PC-3 (cell line): ENCODE results near the gene ATG4A. TPM values are rescaled to one million over a fixed set of nuclear protein-coding genes. Genes with fewer than 3 reads are reported as not detected.

Experiments
- ATAC-seq: fragments of 200-7000 bp; cut with Tn5 transposase; 2 replicates; pipeline ENCODE4 v1.9.1; 2020; ENCODE audit warnings: mild to moderate bottlenecking, moderate library complexity
- BruUV-seq: library from RNA; stranded (reverse); fragments of 400-500 nt; replicated peaks from 2 replicates; lab custom pipeline; 2021; lab: Mats Ljungman, UMichigan
- CTCF ChIA-PET: fragments of 300-600 bp; sonication (Branson Sonifier 250); formaldehyde crosslinking; loops from one replicate; lab custom pipeline; 2022; ENCODE audit warnings: antibody characterized with exemption; lab: Charles Lee
- POLR2A ChIA-PET: fragments of 300-600 bp; sonication (Branson Sonifier 250); formaldehyde crosslinking; loops from one replicate; lab custom pipeline; 2022; ENCODE audit warnings: antibody characterized with exemption; ENCODE audit not compliant: unreplicated experiment; lab: Charles Lee
- DNase-seq: peaks from one replicate; pipeline ENCODE4 v3.0.0-alpha.2; 2015
- H2AFZ ChIP-seq: fragments of 300-600 bp; sonication (generic); 2 replicates; pipeline ENCODE4 v1.6.0; 2016; ENCODE audit warnings: antibody characterized with exemption, low read length
- H3F3A ChIP-seq: fragments of 300-600 bp; sonication (generic); one replicate; pipeline ENCODE4 v1.6.0; 2017; ENCODE audit warnings: antibody characterized with exemption, low read length, control low read depth, mild to moderate bottlenecking; ENCODE audit not compliant: unreplicated experiment
- H3K27ac ChIP-seq: fragments of 300-600 bp; sonication (generic); 2 replicates; pipeline ENCODE4 v1.5.1; 2016; ENCODE audit warnings: mild to moderate bottlenecking, low read length
- H3K27me3 ChIP-seq: fragments of 300-600 bp; sonication (generic); 2 replicates; pipeline ENCODE4 v1.6.1; 2016; ENCODE audit warnings: low read length, mixed read lengths
- H3K36me3 ChIP-seq: fragments of 300-600 bp; sonication (generic); 2 replicates; pipeline ENCODE4 v1.6.1; 2016; ENCODE audit warnings: low read depth, mixed run types, low read length, mixed read lengths
- H3K4me1 ChIP-seq: fragments of 300-600 bp; sonication (generic); 2 replicates; pipeline ENCODE4 v1.5.1; 2016; ENCODE audit warnings: low read length; ENCODE audit not compliant: insufficient read depth
- H3K4me2 ChIP-seq: fragments of 300-600 bp; sonication (generic); 2 replicates; pipeline ENCODE4 v1.6.0; 2016; ENCODE audit warnings: low read length
- H3K4me3 ChIP-seq: fragments of 300-600 bp; sonication (generic); 2 replicates; pipeline ENCODE4 v1.5.1; 2016; ENCODE audit warnings: mild to moderate bottlenecking, low read length, mixed read lengths
- H3K79me2 ChIP-seq: fragments of 300-600 bp; sonication (generic); 2 replicates; pipeline ENCODE4 v1.6.1; 2017; ENCODE audit warnings: low read length, mixed read lengths
- H3K9ac ChIP-seq: fragments of 300-600 bp; sonication (generic); 2 replicates; pipeline ENCODE4 v1.6.0; 2016; ENCODE audit warnings: mild to moderate bottlenecking, low read length
- H3K9me2 ChIP-seq: fragments of 300-600 bp; sonication (generic); replicated peaks from 2 replicates; pipeline ENCODE4 v1.6.1; 2016; ENCODE audit warnings: mixed run types, low read length, mixed read lengths
- H3K9me3 ChIP-seq: fragments of 300-600 bp; sonication (generic); 2 replicates; pipeline ENCODE4 v1.6.1; 2016; ENCODE audit warnings: low read length, mixed read lengths
- H4K20me1 ChIP-seq: fragments of 300-600 bp; sonication (generic); 2 replicates; pipeline ENCODE4 v1.6.1; 2016; ENCODE audit warnings: low read length, mixed read lengths
- CTCF ChIP-seq: fragments of 300-600 bp; sonication (generic); conservative IDR thresholded peaks from 2 replicates; pipeline ENCODE4 v1.5.1; 2017; ENCODE audit warnings: antibody characterized with exemption, low read depth, mild to moderate bottlenecking, low read length
- EZH2 ChIP-seq: fragments of 300-600 bp; sonication (generic); IDR thresholded peaks from one replicate; pipeline ENCODE4 v1.6.1; 2017; ENCODE audit warnings: antibody characterized with exemption, mild to moderate bottlenecking, low read length; ENCODE audit not compliant: unreplicated experiment
- EZH2phosphoT487 ChIP-seq: fragments of 300-600 bp; sonication (generic); IDR thresholded peaks from 2 replicates; pipeline ENCODE4 v1.6.1; 2018; ENCODE audit warnings: mild to moderate bottlenecking, antibody characterized with exemption, low read length, borderline replicate concordance
- intact Hi-C: fragments of 100-400 bp; cut with micrococcal nuclease; formaldehyde crosslinking; loops from 2 replicates; pipeline ENCODE4 v1.9.0; 2023
- total RNA-seq: library from RNA; depleted of rRNA; stranded (reverse); fragments of >200 nt; gene quantifications from 2 replicates; pipeline ENCODE4 v1.2.3, GENCODE V29; 2014

Gene ATG4A
- total RNA-seq, 1 experiment from 2014 or later: 15.0 TPM

DNA sequence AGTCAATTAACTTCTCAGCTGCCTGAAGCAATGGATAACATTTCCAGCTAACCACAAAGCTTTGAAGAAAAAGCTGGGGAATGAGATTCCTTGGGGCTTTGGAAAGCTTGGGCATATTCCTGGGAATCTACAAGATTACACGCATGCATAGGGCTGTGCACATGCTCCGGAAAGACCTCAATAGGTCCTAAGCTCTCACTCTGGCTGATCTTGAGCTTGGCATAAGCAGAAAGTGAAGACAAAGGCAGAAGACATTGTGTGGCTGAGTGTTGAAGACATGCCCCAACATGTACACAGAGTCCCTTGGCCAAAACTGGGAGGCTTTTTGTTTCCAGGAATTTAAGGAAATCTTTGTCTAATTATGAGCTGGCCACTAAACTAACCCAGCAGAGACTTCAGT lies 31.2 kb downstream of the ATG4A start:
- H3K79me2 ChIP-seq: no peaks in the 10 kb centered on the region
- H3K4me3 ChIP-seq: no peak overlapping the region
- H3K9ac ChIP-seq: no peak overlapping the region
- H4K20me1 ChIP-seq: no peaks in the 10 kb centered on the region
- peaks cover 5% of the 10 kb centered on the region; the same call in 1 of the 2 replicates for H3K36me3 ChIP-seq
- no peaks in the 10 kb centered on the region for H3K27me3 ChIP-seq
- no peak for ATAC-seq
- no peak overlapping the region for H3K4me2 ChIP-seq
- no peaks in the 10 kb centered on the region for H3K9me3 ChIP-seq
- ChIA-PET CTCF (no interaction called here), POLR2A (no interaction called here)
- H3K4me1 ChIP-seq: no peaks in the 10 kb centered on the region
- BruUV-seq: no TSS peak
- no peaks in the 10 kb centered on the region for H3F3A ChIP-seq
- no peak overlapping the region for H2AFZ ChIP-seq
- H3K9me2 ChIP-seq: no peaks in the 10 kb centered on the region
- no peak overlapping the region for H3K27ac ChIP-seq
- TF ChIP-seq EZH2phosphoT487: no peak
- no peak for TF ChIP-seq CTCF
- no peak for TF ChIP-seq EZH2
- DNase-seq: no peak
- intact Hi-C loops: no loop called here

GRCh38 chrX:108123591-108124366 lies 32.2 kb downstream of the ATG4A start:
- no peaks in the 10 kb centered on the region for H3F3A ChIP-seq
- H3K79me2 ChIP-seq: no peaks in the 10 kb centered on the region
- no peaks in the 10 kb centered on the region for H3K4me1 ChIP-seq
- BruUV-seq: no TSS peak
- no peaks in the 10 kb centered on the region for H4K20me1 ChIP-seq
- DNase-seq (no peak), ATAC-seq (no peak)
- no peaks in the 10 kb centered on the region for H3K27me3 ChIP-seq
- H3K9me2 ChIP-seq: no peaks in the 10 kb centered on the region
- H3K9ac ChIP-seq: no peak overlapping the region
- no peak for TF ChIP-seq CTCF
- no peak for TF ChIP-seq EZH2
- TF ChIP-seq EZH2phosphoT487: no peak
- CTCF ChIA-PET: no interaction called here
- no peak overlapping the region for H3K4me3 ChIP-seq
- H3K36me3 ChIP-seq: peaks cover 5% of the 10 kb centered on the region; the same call in 1 of the 2 replicates
- intact Hi-C loops: no loop called here
- no peak overlapping the region for H3K27ac ChIP-seq
- no peak overlapping the region for H3K4me2 ChIP-seq
- no peak overlapping the region for H2AFZ ChIP-seq
- H3K9me3 ChIP-seq: no peaks in the 10 kb centered on the region
- POLR2A ChIA-PET: no interaction called here

DNA sequence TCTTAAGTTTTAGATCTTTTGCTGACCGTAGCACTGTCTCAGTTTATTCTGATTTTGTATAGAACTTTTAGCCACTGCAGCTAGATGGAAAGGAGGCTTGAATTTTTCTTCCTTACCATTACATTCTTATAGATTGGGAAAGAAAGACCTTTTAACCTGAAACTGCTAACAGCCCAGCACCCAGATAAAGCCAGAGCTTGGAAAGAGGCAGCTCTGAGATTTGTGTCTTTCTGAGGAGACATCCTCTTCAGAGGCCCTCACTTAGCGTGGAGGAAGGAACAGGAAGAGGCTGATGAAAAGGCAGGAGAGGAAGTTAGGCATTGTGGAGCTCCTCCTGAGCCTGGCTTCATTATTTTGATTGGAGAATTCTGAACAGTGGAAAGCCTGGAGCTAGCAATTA lies 35.1 kb downstream of the ATG4A start:
- Histone ChIP-seq H3K36me3 (peaks cover 5% of the 10 kb centered on the region; the same call in 1 of the 2 replicates), H3K4me1 (peaks cover 10% of the 10 kb centered on the region), H4K20me1 (no peaks in the 10 kb centered on the region), H3K4me3 (no peak overlapping the region), H3K9ac (no peak overlapping the region), H3F3A (no peaks in the 10 kb centered on the region), H3K79me2 (no peaks in the 10 kb centered on the region), H3K27ac (no peak overlapping the region), H3K9me2 (no peaks in the 10 kb centered on the region), H2AFZ (no peak overlapping the region), H3K27me3 (no peaks in the 10 kb centered on the region), H3K4me2 (no peak overlapping the region), H3K9me3 (no peaks in the 10 kb centered on the region)
- ATAC-seq (no peak), DNase-seq (no peak)
- ChIA-PET POLR2A (no interaction called here), CTCF (interaction anchor here (0.5 kb wide), 1 partner anchor 104 kb away, joined by 3 read pairs; no protein-coding TSS in a partner anchor)
- TF ChIP-seq CTCF: no peak
- TF ChIP-seq EZH2: no peak
- no peak for TF ChIP-seq EZH2phosphoT487
- no TSS peak for BruUV-seq
- intact Hi-C loops: no loop called here
